DMS79 treated with DMSO at 0.1 percent for 48 hours (cell line): ENCODE data around the gene DBN1.
"Not testable (repeated sequence)": the region's sequence is repeated elsewhere in the genome, so short reads cannot be mapped to it uniquely, and the experiment has no call there.

ENCODE experiments used
- DNase-seq: peaks from one replicate; lab custom pipeline; 2025; lab: John Stamatoyannopoulos, UW

DBN1 gene

DNA sequence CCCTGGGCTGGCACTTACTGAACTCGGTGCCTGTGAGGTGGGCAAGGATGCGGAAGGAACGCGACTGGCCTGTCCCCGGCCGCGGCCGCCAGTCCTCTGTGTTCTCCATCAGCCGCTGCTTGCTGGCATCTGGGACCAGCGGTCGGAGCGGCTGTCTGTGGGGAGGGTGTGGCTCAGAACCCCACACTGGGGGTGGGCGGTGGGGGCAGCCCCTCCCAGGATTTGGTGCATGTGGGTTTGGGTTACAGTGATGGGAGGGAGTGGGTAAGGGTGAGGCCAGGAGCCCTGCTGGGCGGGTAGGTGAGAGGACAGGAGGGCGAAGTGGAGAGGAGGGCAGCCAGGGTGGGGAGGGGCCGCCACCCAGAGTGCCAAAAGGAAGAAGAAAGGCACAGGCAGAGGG is 17.6 kb upstream of the DBN1 start:
- DNase-seq: no peak

DNA sequence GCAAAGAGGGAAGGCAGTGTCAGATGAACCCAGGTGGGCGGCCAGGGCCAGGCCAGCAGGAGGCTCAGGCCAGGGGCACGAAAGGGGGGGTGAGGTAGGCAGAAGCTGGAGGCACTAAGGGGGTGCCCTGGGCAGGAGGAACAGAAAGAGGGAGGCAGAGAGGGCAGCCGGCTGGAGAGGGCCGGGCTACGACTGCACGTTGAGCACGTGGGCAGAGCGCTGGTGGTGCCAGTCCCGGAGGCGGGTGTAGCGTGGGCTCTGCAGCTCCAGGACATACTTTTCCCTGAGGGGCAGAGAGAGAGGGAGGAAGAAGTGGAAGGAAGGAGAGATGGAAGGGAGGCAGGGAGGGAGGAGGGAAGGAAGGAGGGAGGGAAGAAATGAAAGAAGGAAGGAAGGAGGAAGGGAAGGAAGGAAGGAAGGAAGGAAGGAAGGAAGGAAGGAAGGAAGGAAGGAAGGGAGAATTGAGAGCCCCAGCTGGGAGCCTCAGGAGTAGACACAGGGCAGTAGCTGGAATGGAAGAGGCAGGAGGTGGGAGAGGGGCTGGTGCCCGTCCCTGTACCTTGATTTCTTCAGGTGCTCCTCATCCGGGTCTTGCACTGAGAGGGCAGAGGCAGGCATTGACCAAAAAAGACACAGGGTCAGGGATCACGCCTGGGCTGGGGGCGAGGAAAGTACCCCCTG is 17.0 kb upstream of the DBN1 start:
- DNase-seq: no peak

DNA sequence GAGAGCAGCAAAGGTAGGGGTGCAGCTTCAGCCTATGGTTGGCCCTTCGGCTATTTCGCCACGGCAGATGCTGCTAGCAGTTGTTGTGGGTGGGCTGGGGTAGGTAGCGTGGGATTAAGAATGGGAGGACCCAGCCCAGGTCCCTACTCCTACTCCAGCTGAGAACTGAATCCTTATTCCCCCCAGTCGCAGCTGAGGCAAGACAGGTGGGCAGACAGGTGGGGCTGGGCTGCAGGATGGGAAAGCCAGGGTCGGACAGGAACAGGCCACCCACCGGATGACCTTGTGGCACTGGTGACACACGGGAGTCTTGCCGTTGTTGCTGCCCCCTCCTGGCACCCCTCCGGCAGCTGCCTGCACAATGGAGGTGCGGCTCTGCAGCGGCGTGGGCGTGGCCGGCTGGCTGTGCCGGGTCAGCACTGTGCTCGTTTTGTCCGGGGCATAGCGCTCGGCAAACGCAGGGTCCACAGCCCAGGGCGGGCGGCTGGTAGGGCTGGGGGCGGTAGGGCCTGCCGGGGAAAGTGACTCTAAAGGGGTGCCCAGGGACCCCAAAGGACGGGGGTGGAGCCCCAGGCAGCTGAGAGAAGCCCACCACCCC is 15.8 kb upstream of the DBN1 start:
- DNase-seq: no peak

DNA sequence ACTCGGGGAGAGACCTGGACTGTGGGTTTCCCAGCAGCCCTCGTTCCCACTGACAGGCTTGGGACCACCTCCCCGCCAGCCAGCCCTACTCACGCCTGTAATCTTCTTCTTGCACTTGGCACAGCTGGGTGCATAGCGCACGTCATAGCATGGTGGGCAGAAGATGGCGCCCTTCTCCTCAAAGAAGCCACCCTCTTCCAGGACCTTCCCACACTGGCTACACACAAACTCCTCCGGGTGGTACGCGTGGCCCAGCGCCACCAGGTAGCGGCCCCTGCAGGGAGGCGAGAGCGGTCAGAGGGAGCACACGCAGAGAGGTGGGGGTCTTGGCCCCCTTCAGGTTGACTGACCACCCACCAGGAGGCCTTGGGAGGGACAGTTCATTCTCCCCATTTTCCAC is 14.5 kb upstream of the DBN1 start:
- no peak for DNase-seq

DNA sequence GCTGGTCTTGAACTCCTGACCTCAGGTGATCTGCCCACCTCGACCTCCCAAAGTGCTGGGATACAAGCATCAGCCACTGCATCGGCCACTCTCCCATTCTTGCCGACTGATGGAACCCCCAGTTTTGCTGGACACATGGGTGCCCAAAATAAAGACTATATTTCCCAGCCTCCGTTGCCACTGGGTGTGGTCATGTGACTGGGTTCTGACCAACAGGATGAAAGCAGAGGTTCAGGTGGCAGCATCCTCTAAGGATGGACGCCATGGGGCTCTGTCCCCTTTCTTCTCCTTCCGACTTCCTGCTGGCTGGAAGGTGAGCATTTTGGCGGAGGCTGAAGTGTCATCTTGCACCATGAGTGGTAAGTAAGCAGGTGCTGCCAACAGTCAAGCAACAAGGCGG is 13.7 kb upstream of the DBN1 start:
- no peak for DNase-seq

DNA sequence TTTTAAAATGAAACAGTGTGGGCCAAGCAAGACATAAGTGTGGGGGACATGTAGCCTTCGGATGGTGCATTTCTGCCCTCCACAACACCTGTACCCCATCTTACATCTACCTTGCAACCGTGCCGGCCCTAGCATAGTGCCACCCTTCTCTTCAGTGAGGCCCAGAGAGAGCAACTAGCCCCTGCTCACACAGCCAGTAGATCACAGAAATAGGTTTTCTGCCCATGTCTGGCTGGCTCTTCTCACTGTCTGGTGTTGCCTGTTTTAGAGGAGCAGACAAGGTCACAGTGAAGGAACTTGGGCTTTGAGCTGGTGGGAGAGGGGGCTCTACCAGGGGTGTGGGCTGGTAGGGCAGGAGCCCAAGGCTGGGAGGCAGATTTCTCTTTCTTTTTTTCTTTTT is 12.8 kb upstream of the DBN1 start:
- no peak for DNase-seq

DNA sequence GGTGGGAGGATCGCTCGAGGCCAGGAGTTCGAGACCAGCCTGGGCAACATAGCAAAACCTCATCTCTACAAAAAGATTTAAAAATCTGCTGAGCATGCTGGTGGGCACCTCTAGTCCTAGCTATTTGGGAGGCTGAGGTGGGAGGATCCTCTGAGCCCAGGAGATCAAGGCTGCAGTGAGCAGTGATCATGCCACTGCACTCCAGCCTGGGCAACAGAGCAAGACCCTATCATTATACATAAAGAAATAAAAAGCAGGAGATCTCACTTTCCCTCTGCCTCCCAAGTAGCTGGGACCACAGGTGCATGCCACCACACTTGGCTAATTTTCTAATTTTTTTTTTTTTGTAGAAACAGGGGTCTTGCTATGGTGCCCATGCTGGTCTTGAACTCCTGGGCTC is 12.3 kb upstream of the DBN1 start:
- not testable (repeated sequence) for DNase-seq

DNA sequence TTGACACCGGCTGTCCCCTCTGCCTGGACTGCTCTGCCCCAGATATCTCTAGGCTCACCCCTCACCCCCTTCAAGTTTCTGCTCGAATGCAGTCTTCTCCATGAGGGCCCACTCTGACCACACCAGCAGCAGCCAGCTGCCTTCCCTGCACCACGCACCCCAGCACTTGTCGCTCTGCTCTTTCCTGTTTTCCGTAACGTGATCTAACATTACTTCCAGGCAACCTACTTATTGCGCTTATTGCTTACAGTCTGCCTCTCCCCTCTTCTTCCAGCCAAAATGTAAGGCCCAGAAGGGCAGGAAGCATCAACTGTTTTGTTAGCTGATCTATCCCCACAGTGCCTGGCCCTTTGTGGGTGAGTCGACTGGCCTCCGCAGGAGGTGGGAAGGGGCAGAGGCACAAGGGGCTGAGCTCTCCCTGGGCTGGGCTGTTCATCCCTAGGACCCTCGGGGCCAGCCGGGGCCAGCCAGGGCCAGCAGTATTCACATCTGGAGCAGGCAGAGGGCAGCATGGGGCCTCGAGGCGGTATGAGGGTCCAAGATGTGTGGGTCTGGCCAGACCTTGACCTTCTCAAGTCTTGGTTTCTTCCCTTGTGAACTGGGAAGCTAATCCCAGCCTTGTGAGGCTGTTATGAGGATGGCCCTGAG is 11.6 kb upstream of the DBN1 start:
- DNase-seq: no peak

DNA sequence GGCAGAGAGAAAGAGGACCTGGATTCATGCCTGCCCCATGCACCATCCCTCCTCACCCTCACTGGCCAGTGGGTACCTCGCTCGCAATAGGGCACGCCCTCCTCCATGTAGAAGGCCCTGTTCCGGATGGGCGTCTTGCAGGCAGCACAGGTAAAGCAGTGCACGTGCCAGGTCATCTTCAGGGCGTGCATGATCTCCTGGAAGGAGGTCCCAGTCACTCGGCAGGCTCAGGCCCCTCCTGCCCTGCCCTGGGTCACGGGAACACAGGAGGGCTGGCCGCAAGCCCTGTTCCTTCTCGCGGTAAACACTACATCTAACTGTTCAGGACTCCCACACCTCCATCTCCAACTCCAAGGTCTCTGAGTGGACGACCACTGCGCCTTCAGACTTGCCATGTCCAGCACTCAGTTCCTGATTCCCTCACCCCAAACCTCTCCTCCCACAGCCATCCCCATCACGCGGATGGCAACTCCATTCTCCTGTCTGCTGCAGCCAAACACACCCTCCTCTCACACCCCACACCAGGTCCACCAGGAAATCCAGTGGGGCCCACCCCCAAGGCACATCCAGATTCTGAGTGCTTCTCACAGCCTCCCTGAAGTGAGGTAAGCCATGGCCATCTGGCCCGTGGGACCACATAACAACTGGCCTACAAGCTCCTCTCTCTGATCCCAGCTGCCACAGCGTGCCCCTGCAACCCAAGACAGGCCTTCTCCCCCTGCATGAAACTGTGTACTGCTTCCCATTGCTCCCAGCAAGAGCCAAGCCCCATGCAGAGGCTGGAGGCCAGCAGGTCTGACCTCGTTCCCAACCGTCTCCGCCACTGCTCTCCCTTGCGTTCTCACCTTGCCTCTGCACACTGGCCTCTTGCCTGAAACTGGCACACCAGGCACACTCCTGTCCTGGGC is 10.8 kb upstream of the DBN1 start:
- DNase-seq: no peak

DNA sequence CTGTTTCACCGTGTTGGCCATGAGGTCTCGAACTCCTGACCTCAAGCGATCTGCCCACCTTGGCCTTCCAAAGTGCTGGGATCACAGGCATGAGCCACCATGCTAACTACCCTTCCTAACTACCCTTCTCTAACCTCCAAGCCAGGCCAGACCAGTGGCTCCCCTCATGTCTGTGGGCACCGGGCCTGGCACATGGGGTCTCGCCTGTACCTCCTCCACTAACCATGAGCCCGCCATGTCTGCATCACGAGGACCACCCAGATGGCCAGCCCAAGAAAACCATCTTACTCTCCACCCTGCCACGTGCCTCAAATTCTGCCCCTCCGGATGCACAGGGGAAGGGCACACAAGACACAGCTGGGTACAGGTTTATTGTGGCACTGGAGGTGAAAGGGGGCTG is 9.6 kb upstream of the DBN1 start:
- DNase-seq: no peak

DNA sequence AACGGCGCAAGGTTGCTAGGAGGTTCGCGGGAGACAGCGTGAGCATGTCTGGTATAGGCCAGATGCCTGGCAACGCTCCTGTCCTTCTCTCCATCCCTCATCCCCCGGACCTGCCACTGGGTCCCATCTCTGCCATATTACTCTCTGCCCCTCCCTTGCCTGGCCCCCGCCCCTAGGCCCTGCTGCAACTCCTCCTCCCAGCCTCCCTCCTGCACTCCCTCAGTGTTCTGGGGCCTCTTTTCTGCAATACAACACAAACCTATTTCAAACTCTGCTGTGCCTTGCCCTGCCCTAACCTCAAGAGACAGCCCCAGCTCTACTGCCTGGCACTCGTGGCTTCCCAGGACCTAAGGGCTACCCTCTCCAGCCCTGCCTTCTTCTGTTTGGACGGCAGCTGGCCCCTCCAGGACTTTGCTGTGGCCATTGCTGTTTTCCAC is 8.9 kb upstream of the DBN1 start:
- no peak for DNase-seq

DNA sequence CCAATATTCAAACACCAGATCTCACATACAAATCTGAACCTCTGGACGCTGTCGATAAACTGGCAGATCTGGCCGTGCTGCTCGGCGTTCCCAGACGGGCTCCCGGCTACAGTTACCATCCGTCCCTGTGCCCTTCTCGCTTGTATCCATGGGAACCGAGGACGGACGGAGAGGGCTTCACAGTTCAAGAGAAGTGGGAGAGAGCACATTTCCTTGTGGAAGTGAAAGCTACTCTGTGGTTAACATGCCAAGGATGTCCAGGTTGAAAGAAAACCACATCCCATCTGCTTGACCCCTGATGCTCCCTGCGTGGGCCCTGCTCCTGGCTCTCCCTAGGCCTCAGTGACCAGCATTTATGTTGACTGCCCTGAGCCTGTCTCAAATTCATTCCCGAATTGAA is 6.3 kb upstream of the DBN1 start:
- no peak for DNase-seq

DNA sequence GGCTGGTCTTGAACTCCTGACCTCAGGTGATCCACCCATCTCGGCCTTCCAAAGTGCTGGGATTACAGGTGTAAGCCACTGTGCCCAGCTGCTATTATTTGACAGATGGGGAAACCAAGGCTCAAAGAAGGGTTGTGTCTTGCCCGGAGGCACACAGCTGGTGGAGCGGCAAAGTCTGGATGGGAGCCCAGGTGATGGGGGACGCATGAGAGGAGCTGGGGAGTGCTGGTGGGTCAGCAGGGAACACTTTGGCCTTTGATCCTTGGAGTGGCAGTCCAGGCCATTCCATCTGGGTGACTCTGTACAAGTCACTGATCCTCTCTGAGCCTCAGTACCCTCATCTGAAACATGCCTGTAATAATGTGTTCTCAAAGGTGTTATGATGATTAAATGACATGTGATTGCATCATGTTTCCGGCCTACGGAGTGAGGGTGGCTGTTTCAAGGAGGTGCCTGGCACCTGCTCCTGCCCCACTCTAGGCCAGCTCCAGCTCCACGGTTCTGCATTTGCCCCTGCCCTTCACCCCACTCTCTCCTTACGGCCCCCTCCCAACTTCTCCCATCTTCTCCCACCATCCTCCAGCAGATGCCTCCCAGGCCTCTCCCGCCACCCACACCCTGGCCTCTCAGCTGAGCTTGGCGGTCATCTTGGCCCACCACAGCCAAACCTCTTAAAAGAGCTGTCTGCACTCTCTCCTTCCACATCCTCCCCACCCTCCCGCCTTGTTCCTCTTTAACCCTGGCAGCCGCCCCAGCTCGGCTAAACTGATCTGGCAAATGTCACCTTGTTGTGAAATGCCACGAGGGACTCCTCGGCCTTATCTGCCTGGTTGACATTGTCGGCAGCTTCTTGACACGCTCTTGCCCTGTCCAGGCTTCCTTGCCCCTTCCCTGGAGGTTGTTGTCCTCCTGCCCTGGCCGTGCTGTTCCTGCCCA is 5.5 kb upstream of the DBN1 start:
- peak; percentile 36 for DNase-seq

DNA sequence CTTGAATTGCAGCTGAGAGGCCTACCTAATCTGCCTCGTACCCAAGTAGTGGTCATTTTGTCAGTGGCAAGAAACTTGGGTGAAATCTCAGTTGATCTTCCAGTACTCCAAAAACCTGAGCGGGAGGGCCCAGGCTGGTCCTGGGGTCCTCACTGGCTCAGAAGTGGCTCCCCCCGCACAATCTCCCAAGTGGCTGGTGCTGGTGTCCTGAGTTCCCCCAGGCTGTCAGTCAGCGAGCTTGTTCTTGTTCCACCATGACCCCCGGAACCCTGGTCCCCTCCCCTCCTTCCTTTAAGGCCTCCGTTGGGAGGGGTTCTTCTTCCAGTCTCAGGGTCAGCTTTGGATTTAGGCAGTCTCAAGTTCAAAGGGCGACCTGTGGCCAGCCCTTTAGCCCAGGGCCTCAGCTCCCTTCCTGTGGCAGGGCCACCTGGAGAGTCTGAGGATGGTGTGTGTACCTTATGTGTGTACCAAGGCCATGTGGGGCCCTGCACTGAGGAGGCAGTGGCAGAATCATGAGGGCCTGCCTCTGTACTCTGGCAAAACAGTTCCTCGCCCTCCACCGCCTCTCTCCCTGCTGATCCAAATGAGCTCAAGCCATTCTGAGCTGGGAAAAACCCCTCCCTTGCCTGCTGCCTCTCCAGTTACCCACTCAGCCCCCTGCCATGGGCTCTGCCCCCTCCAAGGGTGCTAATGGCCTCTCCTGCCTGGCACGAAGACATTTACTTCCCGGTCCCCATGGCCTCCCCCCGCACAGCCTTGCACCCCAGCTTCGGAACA is 4.5 kb upstream of the DBN1 start:
- DNase-seq: no peak

DNA sequence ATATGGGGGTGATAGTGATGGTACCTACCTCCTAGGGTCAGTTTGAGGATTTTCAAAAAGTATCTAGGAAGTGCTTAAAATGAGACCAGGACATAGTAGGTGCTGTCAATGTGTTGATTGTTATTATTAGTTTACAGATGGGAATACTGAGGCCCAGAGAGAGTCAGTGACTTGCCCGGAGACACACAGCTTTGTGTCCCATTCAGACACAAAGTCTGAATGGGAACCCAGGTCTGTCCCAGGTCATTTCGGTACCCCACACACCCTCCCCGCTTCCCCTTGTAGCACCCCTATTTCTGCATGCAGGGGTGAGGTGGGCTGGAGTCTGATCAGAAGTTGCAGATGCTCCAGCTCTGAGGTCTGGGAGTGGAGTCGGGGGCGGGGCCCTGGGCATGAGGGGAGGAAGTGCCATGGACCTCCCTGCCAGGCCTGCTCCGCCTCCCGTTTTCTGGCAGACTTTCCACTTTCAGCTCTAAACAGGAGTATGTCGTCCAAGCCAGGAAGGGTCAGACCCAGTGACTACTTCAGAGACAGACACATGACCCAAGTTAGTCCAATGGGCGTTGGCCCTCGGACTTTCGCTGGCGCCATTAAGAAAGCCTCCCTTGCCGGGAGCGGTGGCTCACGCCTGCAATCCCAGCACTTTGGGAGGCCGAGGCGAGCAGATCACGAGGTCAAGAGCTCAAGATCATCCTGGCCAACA is 3.2 kb upstream of the DBN1 start:
- no peak for DNase-seq

DNA sequence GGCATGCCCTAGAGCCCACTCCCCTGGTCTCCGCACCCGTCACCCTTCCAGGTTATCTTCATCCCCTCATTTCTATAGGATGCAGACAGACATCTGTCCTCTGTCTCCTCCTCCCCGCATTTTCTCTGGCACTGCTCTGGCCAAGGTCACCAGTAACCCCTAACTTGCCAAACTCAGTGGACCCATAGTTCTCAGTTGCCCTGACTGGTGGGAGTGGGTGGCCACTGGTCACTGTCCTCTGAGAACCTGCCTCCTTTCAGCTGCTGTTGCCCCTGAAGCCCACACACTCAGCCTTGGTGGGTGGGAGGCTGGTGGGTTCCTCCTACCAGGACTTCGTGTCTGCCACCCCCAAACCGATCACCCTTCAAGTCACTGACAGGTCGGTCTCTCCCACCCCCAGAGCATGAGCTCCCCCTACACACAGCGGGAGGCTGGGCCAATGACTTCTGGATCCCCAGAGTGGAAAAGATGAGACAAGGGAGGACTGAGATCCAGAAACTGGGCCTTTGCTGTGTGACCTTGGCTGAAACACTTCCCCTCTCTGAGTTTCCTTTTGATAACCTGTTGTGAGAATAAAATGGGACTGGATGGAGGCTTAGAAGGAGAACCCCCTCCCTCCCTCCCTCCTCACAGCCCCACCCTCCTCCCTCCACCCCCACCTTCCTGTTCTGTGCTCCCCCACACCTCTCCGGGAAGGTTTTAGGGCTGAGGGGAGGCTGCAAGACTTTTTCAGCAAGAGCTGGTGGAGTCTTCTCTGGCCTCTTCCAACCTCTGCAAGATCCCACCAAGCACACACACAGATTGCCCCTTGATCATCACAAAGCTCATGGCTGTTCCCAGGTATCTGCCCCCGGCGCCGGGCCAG is 2.4 kb upstream of the DBN1 start:
- DNase-seq: no peak

DNA sequence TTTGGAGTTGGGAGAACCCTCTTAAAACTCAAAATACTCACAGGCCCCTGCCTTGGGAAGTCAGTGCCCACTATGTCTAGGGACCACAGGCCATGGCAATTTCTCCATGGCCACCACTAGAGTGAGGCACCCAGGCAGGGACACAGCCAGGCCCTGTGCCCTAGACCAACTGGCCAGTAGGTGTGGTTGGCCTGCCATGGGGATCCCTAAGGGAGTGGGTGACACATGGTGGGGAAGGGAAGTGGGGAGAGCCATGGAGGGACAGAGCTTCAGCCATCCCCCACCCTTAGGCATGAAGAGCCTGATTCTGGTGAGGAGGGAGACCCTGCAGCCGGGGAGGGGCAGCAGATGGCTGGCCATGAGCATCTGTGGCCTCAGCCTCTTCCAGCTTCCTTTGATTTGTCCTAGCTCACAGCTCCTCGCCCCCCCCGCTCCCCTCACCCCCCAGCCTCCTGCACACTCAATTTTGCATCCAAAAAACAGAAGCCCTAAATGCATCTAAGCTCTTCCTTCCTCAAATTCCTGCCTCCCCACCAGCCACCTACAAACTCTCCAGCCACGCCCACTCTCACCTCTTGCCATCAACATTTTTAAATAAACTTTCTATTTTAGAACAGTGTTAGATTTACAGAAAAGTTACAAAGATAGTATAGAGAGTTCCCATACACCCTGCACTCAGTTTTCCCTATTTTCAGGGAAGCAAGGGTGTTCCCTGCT is 1.6 kb upstream of the DBN1 start:
- DNase-seq: no peak

DNA sequence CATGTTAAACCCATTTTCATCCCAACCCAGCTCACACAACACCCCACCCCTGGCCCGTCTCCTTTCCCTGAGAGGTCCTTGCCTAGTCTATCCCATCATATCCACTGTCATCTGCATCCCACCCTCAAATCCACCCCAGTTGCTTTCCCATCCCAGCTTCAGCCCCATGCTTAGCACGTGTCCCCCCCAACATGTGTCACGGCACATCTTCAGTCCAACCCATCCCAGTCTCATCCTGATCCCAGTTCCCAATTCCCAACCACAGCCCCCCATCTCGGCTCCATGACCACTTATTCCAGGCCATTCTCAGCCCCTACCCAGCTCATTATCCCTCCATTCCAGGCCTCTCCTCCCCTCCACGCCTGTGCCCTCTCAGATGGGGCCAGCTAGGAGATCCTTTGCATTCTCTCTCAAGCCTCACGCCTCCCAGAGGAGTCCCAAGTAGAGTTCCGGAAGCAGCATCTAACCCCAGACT is 605 bp upstream of the DBN1 start:
- DNase-seq: no peak
